OCI-LY1 (cell line): ENCODE results near the gene OIT3.
"Not testable (repeated sequence)": the region's sequence is repeated elsewhere in the genome, so short reads cannot be mapped to it uniquely, and the experiment has no call there.

ENCODE experiments used
- H2AFZ ChIP-seq: fragments of 200-600 bp; sonication (generic), shearing (Covaris generic); 2 replicates; pipeline ENCODE4 v1.6.0; 2014; ENCODE audit warnings: antibody characterized with exemption, mild to moderate bottlenecking, low read length
- H3F3A ChIP-seq: fragments of 200-600 bp; sonication (generic), shearing (Covaris generic); 2 replicates; pipeline ENCODE4 v1.6.0; 2014; ENCODE audit warnings: mild to moderate bottlenecking, antibody characterized with exemption, low read length, moderate library complexity; ENCODE audit not compliant: insufficient read depth
- H3K27ac ChIP-seq: fragments of 200-600 bp; sonication (generic); 2 replicates; pipeline ENCODE4 v1.5.1; 2014; ENCODE audit warnings: low read length, mixed run types, mild to moderate bottlenecking, low read depth; ENCODE audit not compliant: poor library complexity, severe bottlenecking
- H3K27me3 ChIP-seq: fragments of 200-600 bp; sonication (generic); 2 replicates; pipeline ENCODE4 v1.6.0; 2014; ENCODE audit warnings: antibody characterized with exemption, mild to moderate bottlenecking, low read length, moderate library complexity; ENCODE audit not compliant: insufficient read depth
- H3K36me3 ChIP-seq: fragments of 200-600 bp; sonication (generic); 2 replicates; pipeline ENCODE4 v1.6.1; 2014; ENCODE audit warnings: mild to moderate bottlenecking, antibody characterized with exemption, low read length, moderate library complexity, mixed read lengths; ENCODE audit not compliant: insufficient read depth
- H3K4me1 ChIP-seq: fragments of 200-600 bp; sonication (generic); 2 replicates; pipeline ENCODE4 v1.5.1; 2014; ENCODE audit warnings: mild to moderate bottlenecking, low read length, moderate library complexity; ENCODE audit not compliant: insufficient read depth, severe bottlenecking
- H3K4me2 ChIP-seq: fragments of 200-600 bp; sonication (generic), shearing (Covaris generic); 2 replicates; pipeline ENCODE4 v1.6.1; 2014; ENCODE audit warnings: low read length
- H3K4me3 ChIP-seq: fragments of 200-600 bp; sonication (generic); 2 replicates; pipeline ENCODE4 v1.5.1; 2014; ENCODE audit warnings: low read length, low read depth, mild to moderate bottlenecking, mixed read lengths; ENCODE audit not compliant: poor library complexity, severe bottlenecking
- H3K79me2 ChIP-seq: fragments of 200-600 bp; shearing (Covaris generic); 2 replicates; pipeline ENCODE4 v1.6.1; 2016; ENCODE audit warnings: mixed run types, low read length, mixed read lengths; ENCODE audit not compliant: insufficient read depth
- H3K9ac ChIP-seq: fragments of 200-600 bp; sonication (generic), shearing (Covaris generic); 2 replicates; pipeline ENCODE4 v1.6.1; 2014; ENCODE audit warnings: mild to moderate bottlenecking, low read length, mixed read lengths
- H3K9me2 ChIP-seq: fragments of 200-600 bp; sonication (generic), shearing (Covaris generic); 2 replicates; pipeline ENCODE4 v1.6.1; 2014; ENCODE audit warnings: low read depth, mild to moderate bottlenecking, low read length, mixed read lengths
- H3K9me3 ChIP-seq: fragments of 200-600 bp; shearing (Covaris generic); 2 replicates; pipeline ENCODE4 v1.6.1; 2014; ENCODE audit warnings: low read length, mixed read lengths
- H4K20me1 ChIP-seq: fragments of 200-600 bp; sonication (generic), shearing (Covaris generic); 2 replicates; pipeline ENCODE4 v1.6.0; 2016; ENCODE audit warnings: mild to moderate bottlenecking, low read length; ENCODE audit not compliant: insufficient read depth
- EZH2 ChIP-seq: fragments of 200-600 bp; sonication (generic), shearing (Covaris generic); IDR thresholded peaks from 2 replicates; pipeline ENCODE4 v1.8.0; 2017; ENCODE audit warnings: borderline replicate concordance, mixed run types, mild to moderate bottlenecking, antibody characterized with exemption, low read length, moderate library complexity, mixed read lengths
- TF ChIP-seq, protein P1 (sequence below): fragments of 200-600 bp; sonication (generic), shearing (Covaris generic); IDR thresholded peaks from 2 replicates; pipeline ENCODE4 v1.5.1; 2017; ENCODE audit warnings: mild to moderate bottlenecking, antibody characterized with exemption, low read length, moderate library complexity, mixed read lengths

Gene OIT3

GRCh38 chr10:72898616-72899015 lies 5.1 kb downstream of the OIT3 start:
- TF ChIP-seq, protein P1, sequence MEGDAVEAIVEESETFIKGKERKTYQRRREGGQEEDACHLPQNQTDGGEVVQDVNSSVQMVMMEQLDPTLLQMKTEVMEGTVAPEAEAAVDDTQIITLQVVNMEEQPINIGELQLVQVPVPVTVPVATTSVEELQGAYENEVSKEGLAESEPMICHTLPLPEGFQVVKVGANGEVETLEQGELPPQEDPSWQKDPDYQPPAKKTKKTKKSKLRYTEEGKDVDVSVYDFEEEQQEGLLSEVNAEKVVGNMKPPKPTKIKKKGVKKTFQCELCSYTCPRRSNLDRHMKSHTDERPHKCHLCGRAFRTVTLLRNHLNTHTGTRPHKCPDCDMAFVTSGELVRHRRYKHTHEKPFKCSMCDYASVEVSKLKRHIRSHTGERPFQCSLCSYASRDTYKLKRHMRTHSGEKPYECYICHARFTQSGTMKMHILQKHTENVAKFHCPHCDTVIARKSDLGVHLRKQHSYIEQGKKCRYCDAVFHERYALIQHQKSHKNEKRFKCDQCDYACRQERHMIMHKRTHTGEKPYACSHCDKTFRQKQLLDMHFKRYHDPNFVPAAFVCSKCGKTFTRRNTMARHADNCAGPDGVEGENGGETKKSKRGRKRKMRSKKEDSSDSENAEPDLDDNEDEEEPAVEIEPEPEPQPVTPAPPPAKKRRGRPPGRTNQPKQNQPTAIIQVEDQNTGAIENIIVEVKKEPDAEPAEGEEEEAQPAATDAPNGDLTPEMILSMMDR, result no peak
- TF ChIP-seq EZH2, result no peak
- Histone ChIP-seq H3K4me2 (no peak overlapping the region), H3K79me2 (no peaks in the 10 kb centered on the region), H3F3A (no peaks in the 10 kb centered on the region), H3K27ac (no peak overlapping the region), H3K9ac (no peak overlapping the region), H3K9me2 (no peaks in the 10 kb centered on the region), H3K4me1 (no peaks in the 10 kb centered on the region), H3K9me3 (no peaks in the 10 kb centered on the region), H2AFZ (no peak overlapping the region), H3K27me3 (peaks cover 3% of the 10 kb centered on the region; the same call in 1 of the 2 replicates), H4K20me1 (no peaks in the 10 kb centered on the region), H3K36me3 (no peaks in the 10 kb centered on the region), H3K4me3 (no peak overlapping the region)

DNA sequence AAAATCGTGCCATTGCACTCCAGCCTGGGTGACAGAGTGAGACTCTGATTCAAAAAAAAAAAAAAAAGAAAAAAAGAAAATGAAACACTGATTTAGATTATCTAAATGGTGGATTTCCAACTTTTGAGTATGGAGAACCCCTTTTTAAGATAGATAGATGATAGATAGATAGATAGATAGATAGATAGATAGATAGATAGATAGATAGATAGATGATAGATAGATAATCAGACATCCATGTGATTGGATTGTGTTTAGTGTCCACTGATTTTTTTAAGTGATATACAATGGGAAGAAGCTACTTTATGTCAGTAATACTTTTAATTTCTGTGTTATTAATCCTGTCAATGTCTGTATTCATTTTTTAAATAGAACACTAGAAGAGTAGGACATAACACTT lies 6.0 kb downstream of the OIT3 start:
- Histone ChIP-seq H4K20me1 (no peaks in the 10 kb centered on the region), H3K79me2 (no peaks in the 10 kb centered on the region), H3K27ac (no peak overlapping the region), H3K4me3 (no peak overlapping the region), H3K9me2 (no peaks in the 10 kb centered on the region), H3K4me2 (no peak overlapping the region), H3K36me3 (no peaks in the 10 kb centered on the region), H2AFZ (no peak overlapping the region), H3F3A (no peaks in the 10 kb centered on the region), H3K27me3 (peaks cover 3% of the 10 kb centered on the region; the same call in 1 of the 2 replicates), H3K9me3 (no peaks in the 10 kb centered on the region), H3K4me1 (no peaks in the 10 kb centered on the region), H3K9ac (no peak overlapping the region)
- TF ChIP-seq EZH2, result no peak
- TF ChIP-seq, protein P1, result no peak

- H3F3A ChIP-seq, H3K4me3 ChIP-seq, H3K27ac ChIP-seq, H3K9me3 ChIP-seq, H3K4me2 ChIP-seq, H3K9ac ChIP-seq, H3K9me2 ChIP-seq, H3K36me3 ChIP-seq, H3K4me1 ChIP-seq, H2AFZ ChIP-seq, H3K79me2 ChIP-seq, H3K27me3 ChIP-seq, H4K20me1 ChIP-seq: not testable (repeated sequence)
Observed at GRCh38 chr10:72903941-72904446, 10.5 kb downstream of the OIT3 start.

DNA sequence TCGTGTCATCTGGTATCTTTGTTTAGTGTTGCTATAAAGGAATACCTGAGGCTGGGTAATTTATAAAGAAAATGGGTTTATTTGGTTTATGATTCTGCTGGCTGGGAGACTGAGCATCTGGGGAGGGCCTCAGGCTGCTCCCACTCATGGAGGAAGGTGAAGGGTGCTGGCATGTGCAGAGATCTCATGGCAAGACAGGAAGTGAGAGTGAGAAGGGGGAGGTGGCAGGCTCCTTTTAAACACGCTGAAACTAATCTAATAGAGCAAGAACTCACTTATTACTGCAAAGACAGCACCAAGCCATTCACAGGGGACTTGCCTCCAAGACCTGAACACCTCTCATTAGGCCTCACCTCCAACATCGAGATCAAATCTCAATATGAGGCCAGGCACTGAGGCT lies 11.3 kb downstream of the OIT3 start:
- Histone ChIP-seq H3K9me2 (no peaks in the 10 kb centered on the region), H3K27me3 (no peaks in the 10 kb centered on the region), H2AFZ (no peak overlapping the region), H3K79me2 (no peaks in the 10 kb centered on the region), H3K27ac (no peak overlapping the region), H3K4me2 (no peak overlapping the region), H3K4me1 (no peaks in the 10 kb centered on the region), H3K4me3 (no peak overlapping the region), H3K9ac (no peak overlapping the region), H4K20me1 (no peaks in the 10 kb centered on the region), H3F3A (no peaks in the 10 kb centered on the region), H3K36me3 (no peaks in the 10 kb centered on the region), H3K9me3 (no peaks in the 10 kb centered on the region)
- TF ChIP-seq EZH2, result no peak
- TF ChIP-seq, protein P1, result no peak
